CD8-positive, alpha-beta memory T cell (primary cell): ENCODE results near the gene CCM2. TPM values are rescaled to one million over a fixed set of nuclear protein-coding genes. Genes with fewer than 3 reads are reported as not detected.

ENCODE experiments used
- CTCF ChIA-PET: fragments of 350-600 bp; sonication (Branson Sonifier 250); formaldehyde crosslinking; loops from one replicate; lab custom pipeline; 2021; ENCODE audit warnings: antibody characterized with exemption; lab: Charles Lee
- POLR2A ChIA-PET: fragments of 350-600 bp; sonication (Branson Sonifier 250); formaldehyde crosslinking; loops from one replicate; lab custom pipeline; 2021; ENCODE audit warnings: antibody characterized with exemption; lab: Charles Lee
- DNase-seq, 5 donors: peaks; one replicate each; pipeline versions ENCODE4 v3.0.0 to v3.0.0-alpha.2; 2020 to 2022; ENCODE audit warnings: mixed read lengths in 1 of 5
- H3K27ac ChIP-seq: one replicate; pipeline ENCODE4 v1.7.0; 2013; ENCODE audit warnings: low read depth, mild to moderate bottlenecking, low read length, moderate library complexity
- H3K27me3 ChIP-seq: 2 replicates; pipeline ENCODE4 v1.7.0; 2013; ENCODE audit warnings: low read length, mild to moderate bottlenecking; ENCODE audit not compliant: insufficient read depth, poor library complexity, severe bottlenecking
- H3K36me3 ChIP-seq: 2 replicates; pipeline ENCODE4 v1.7.0; 2013; ENCODE audit warnings: mild to moderate bottlenecking, low read length, moderate library complexity; ENCODE audit not compliant: insufficient read depth
- H3K4me1 ChIP-seq: 2 replicates; pipeline ENCODE4 v1.7.0; 2013; ENCODE audit warnings: mild to moderate bottlenecking, low read length, moderate library complexity; ENCODE audit not compliant: insufficient read depth
- H3K4me3 ChIP-seq: 2 replicates; pipeline ENCODE4 v1.7.0; 2013; ENCODE audit warnings: mild to moderate bottlenecking, low read length
- H3K9me3 ChIP-seq: 2 replicates; pipeline ENCODE4 v1.7.0; 2013; ENCODE audit warnings: mild to moderate bottlenecking, low read length
- H3K27ac Mint-ChIP-seq, 8 donors: one replicate each; pipeline ENCODE4 v1.8.0; 2020 to 2021; ENCODE audit warnings: mixed read lengths in 8 of 8, mild to moderate bottlenecking in 6 of 8, inconsistent platforms in 3 of 8, moderate library complexity in 3 of 8
- H3K27me3 Mint-ChIP-seq, 2 donors: one replicate each; pipeline ENCODE4 v1.8.0; 2020 to 2021; ENCODE audit warnings: mixed read lengths in 2 of 2, mild to moderate bottlenecking in 1 of 2, moderate library complexity in 1 of 2
- H3K36me3 Mint-ChIP-seq, 3 donors: one replicate each; pipeline ENCODE4 v1.8.0; 2020 to 2021; ENCODE audit warnings: mixed read lengths in 3 of 3, inconsistent platforms in 1 of 3, mild to moderate bottlenecking in 1 of 3
- H3K4me1 Mint-ChIP-seq, 3 donors: one replicate each; pipeline ENCODE4 v1.8.0; 2020 to 2021; ENCODE audit warnings: mixed read lengths in 3 of 3, inconsistent platforms in 1 of 3, mild to moderate bottlenecking in 1 of 3
- H3K4me3 Mint-ChIP-seq, 7 donors: one replicate each; pipeline ENCODE4 v1.8.0; 2020 to 2021; ENCODE audit warnings: mixed read lengths in 7 of 7, mild to moderate bottlenecking in 6 of 7, moderate library complexity in 4 of 7, inconsistent platforms in 2 of 7
- H3K9me3 Mint-ChIP-seq, 5 donors: one replicate each; pipeline ENCODE4 v1.8.0; 2020 to 2022; ENCODE audit warnings: mixed read lengths in 5 of 5, mild to moderate bottlenecking in 3 of 5, moderate library complexity in 2 of 5, inconsistent platforms in 1 of 5
- polyA plus RNA-seq: library from polyadenylated mRNA; unstranded; fragments of 300-500 nt; fragmentation: Illumina TruSeq; gene quantifications from one replicate; pipeline ENCODE4 v1.2.3, GENCODE V29; 2021
- total RNA-seq, 2 experiments: library from RNA; stranded (reverse); gene quantifications; one replicate each; pipeline ENCODE4 v1.2.3, GENCODE V29; 2021

CCM2 gene
- total and polyA plus RNA-seq, 3 experiments from 2014 or later = 70.6 to 81.1 (median 74.8) TPM

- H3K36me3 Mint-ChIP-seq = peaks cover 0 to 56% (median 4%) of the 10 kb centered on the region in 3 donors
- ChIA-PET POLR2A (interaction anchor here (1.0 kb wide), 1 partner anchor 13 kb away, joined by 4 read pairs; the partner anchor contains the start of gene TBRG4), CTCF (no interaction called here)
- H3K9me3 Mint-ChIP-seq = no peaks in the 10 kb centered on the region
- no peak overlapping the region for H3K4me3 Mint-ChIP-seq
- Histone ChIP-seq H3K27me3 (no peaks in the 10 kb centered on the region), H3K4me1 (no peaks in the 10 kb centered on the region), H3K4me3 (no peak overlapping the region), H3K36me3 (peaks cover 52% of the 10 kb centered on the region), H3K27ac (no peak overlapping the region), H3K9me3 (no peaks in the 10 kb centered on the region)
- DNase-seq = no peak
- H3K27me3 Mint-ChIP-seq = no peaks in the 10 kb centered on the region
- H3K4me1 Mint-ChIP-seq = peaks cover 0 to 5% (median 0%) of the 10 kb centered on the region in 3 donors
- H3K27ac Mint-ChIP-seq = peak overlapping the region in 1 of 8 donors; percentile 75
These were observed 99.2 kb downstream of the CCM2 start for GRCh38 chr7:45098983-45099839.

- Histone ChIP-seq H3K9me3 (no peaks in the 10 kb centered on the region), H3K27ac (no peak overlapping the region), H3K4me1 (no peaks in the 10 kb centered on the region), H3K36me3 (peaks cover 61% of the 10 kb centered on the region), H3K4me3 (no peak overlapping the region), H3K27me3 (no peaks in the 10 kb centered on the region)
- Mint-ChIP-seq H3K36me3 (peaks cover 0 to 65% (median 4%) of the 10 kb centered on the region in 3 donors), H3K27ac (peak overlapping the region in 3 of 8 donors; percentile 72 to 79 (median 75)), H3K4me1 (peaks cover 0 to 5% (median 0%) of the 10 kb centered on the region in 3 donors), H3K9me3 (no peaks in the 10 kb centered on the region), H3K27me3 (no peaks in the 10 kb centered on the region), H3K4me3 (no peak overlapping the region)
- ChIA-PET CTCF (no interaction called here), POLR2A (interaction anchor here (1.0 kb wide), 1 partner anchor 12 kb away, joined by 4 read pairs; the partner anchor contains the start of gene TBRG4)
- DNase-seq = no peak
These were observed 100.1 kb downstream of the CCM2 start for GRCh38 chr7:45099891-45100760.

- Mint-ChIP-seq H3K27me3 (no peaks in the 10 kb centered on the region), H3K9me3 (no peaks in the 10 kb centered on the region), H3K4me3 (no peak overlapping the region), H3K36me3 (peaks cover 0 to 73% (median 4%) of the 10 kb centered on the region in 3 donors), H3K4me1 (peaks cover 0 to 7% (median 2%) of the 10 kb centered on the region in 3 donors), H3K27ac (peak overlapping the region in 3 of 8 donors; percentile 8 to 79 (median 11))
- CTCF ChIA-PET = interaction anchor here (1.0 kb wide), 1 partner anchor 35 kb away, joined by 3 read pairs; no protein-coding TSS in a partner anchor
- no peak overlapping the region for H3K4me3 ChIP-seq
- no peaks in the 10 kb centered on the region for H3K9me3 ChIP-seq
- no peaks in the 10 kb centered on the region for H3K27me3 ChIP-seq
- POLR2A ChIA-PET = no interaction called here
- peaks cover 69% of the 10 kb centered on the region for H3K36me3 ChIP-seq
- no peak overlapping the region for H3K27ac ChIP-seq
- H3K4me1 ChIP-seq = no peaks in the 10 kb centered on the region
- DNase-seq = no peak
These were observed 100.9 kb downstream of the CCM2 start for GRCh38 chr7:45100761-45101480.

- ChIA-PET CTCF (interaction anchor here (1.0 kb wide), 1 partner anchor 35 kb away, joined by 3 read pairs; no protein-coding TSS in a partner anchor), POLR2A (no interaction called here)
- peaks cover 0 to 15% (median 5%) of the 10 kb centered on the region in 3 donors for H3K4me1 Mint-ChIP-seq
- no peaks in the 10 kb centered on the region for H3K9me3 ChIP-seq
- H3K36me3 Mint-ChIP-seq = peaks cover 0 to 81% (median 4%) of the 10 kb centered on the region in 3 donors
- H3K27ac Mint-ChIP-seq = no peak overlapping the region
- H3K4me1 ChIP-seq = peaks cover 4% of the 10 kb centered on the region
- no peak for DNase-seq
- no peak overlapping the region for H3K27ac ChIP-seq
- no peak overlapping the region for H3K4me3 ChIP-seq
- H3K4me3 Mint-ChIP-seq = no peak overlapping the region
- H3K36me3 ChIP-seq = peaks cover 76% of the 10 kb centered on the region
- H3K9me3 Mint-ChIP-seq = no peaks in the 10 kb centered on the region
- H3K27me3 Mint-ChIP-seq = no peaks in the 10 kb centered on the region
- H3K27me3 ChIP-seq = no peaks in the 10 kb centered on the region
These were observed 101.7 kb downstream of the CCM2 start for GRCh38 chr7:45101748-45102147.

GRCh38 chr7:45102785-45103712 lies 103.0 kb downstream of the CCM2 start:
- DNase-seq = peak in 1 of 5 donors; percentile 4
- peaks cover 90% of the 10 kb centered on the region for H3K36me3 ChIP-seq
- POLR2A ChIA-PET = interaction anchor here (0.6 kb wide), 1 partner anchor 628 kb away, joined by 8 read pairs; no protein-coding TSS in a partner anchor
- CTCF ChIA-PET = no interaction called here
- Mint-ChIP-seq H3K4me1 (peaks cover 9 to 28% (median 17%) of the 10 kb centered on the region in 3 donors), H3K27ac (peak overlapping the region in 3 of 8 donors; percentile 47 to 75 (median 68)), H3K27me3 (no peaks in the 10 kb centered on the region), H3K4me3 (no peak overlapping the region), H3K9me3 (no peaks in the 10 kb centered on the region), H3K36me3 (peaks cover 0 to 92% (median 10%) of the 10 kb centered on the region in 3 donors)
- H3K9me3 ChIP-seq = no peaks in the 10 kb centered on the region
- no peaks in the 10 kb centered on the region for H3K27me3 ChIP-seq
- H3K4me1 ChIP-seq = peaks cover 17% of the 10 kb centered on the region
- no peak overlapping the region for H3K4me3 ChIP-seq
- H3K27ac ChIP-seq = no peak overlapping the region

GRCh38 chr7:45103958-45104843 lies 104.2 kb downstream of the CCM2 start:
- no peaks in the 10 kb centered on the region for H3K27me3 Mint-ChIP-seq
- H3K9me3 Mint-ChIP-seq = no peaks in the 10 kb centered on the region
- Histone ChIP-seq H3K4me1 (peaks cover 28% of the 10 kb centered on the region), H3K27ac (no peak overlapping the region), H3K9me3 (no peaks in the 10 kb centered on the region), H3K27me3 (no peaks in the 10 kb centered on the region), H3K4me3 (no peak overlapping the region), H3K36me3 (peaks cover 98% of the 10 kb centered on the region)
- DNase-seq = no peak
- no peak overlapping the region for H3K4me3 Mint-ChIP-seq
- H3K4me1 Mint-ChIP-seq = peaks cover 17 to 39% (median 25%) of the 10 kb centered on the region in 3 donors
- H3K36me3 Mint-ChIP-seq = peaks cover 0 to 99% (median 10%) of the 10 kb centered on the region in 3 donors
- ChIA-PET CTCF (interaction anchor here (1.0 to 1.4 kb wide), 2 partner anchors 31 to 75 kb away, joined by 3 to 5 read pairs; no protein-coding TSS in a partner anchor), POLR2A (interaction anchor here (0.6 kb wide), 1 partner anchor 629 kb away, joined by 8 read pairs; no protein-coding TSS in a partner anchor)
- H3K27ac Mint-ChIP-seq = peak overlapping the region in 1 of 8 donors; percentile 52
